ENCODE results near the gene CLSTN2.

Gene CLSTN2

DNA sequence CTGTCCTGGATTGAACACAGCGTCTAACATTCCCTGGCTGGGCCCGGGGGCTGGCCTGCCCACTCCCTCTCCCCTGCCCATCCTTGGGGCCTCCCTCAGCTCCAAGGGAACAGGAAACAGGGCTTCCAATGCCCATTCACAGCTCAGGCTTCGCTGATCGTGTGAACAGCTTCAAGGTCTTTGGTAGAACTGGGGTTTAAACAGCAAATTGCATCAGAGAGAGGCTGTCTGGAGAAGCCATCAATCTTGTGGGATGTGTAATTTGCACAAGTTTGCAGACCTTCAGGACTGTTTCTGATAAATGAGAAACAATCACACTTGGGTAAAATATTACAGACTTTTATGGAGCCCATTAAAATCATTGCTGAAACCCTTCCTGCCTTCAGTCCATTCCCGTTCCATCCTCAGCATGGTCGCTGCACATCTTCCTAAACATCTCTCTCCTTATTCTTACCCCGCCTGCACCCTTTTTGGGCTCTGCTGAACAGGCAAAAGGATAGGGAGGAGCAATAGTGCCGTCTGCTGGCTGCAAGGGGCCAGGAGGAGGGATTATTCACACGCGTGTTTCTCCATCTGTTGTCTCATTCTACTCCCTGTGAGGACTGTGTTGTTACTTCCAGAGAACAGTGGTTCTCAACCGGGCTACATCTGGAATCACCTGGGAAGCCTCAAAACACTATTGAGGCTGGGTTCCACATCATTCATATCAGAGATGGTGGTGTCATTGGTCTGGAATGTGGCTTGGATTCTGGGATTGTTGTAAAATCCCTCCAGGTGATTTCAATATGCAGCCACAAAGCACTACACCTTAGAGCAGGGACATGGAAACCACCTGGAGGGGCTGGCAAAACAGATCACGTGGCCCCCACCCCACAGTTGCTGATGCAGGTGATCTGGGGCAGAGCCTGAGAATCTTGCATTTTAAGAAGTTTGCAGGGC, 116.3 kb downstream of the CLSTN2 start:
- no peak for DNase-seq (ENCODE audit: low read depth in 3 of 3, low spot score in 1 of 3)

DNA sequence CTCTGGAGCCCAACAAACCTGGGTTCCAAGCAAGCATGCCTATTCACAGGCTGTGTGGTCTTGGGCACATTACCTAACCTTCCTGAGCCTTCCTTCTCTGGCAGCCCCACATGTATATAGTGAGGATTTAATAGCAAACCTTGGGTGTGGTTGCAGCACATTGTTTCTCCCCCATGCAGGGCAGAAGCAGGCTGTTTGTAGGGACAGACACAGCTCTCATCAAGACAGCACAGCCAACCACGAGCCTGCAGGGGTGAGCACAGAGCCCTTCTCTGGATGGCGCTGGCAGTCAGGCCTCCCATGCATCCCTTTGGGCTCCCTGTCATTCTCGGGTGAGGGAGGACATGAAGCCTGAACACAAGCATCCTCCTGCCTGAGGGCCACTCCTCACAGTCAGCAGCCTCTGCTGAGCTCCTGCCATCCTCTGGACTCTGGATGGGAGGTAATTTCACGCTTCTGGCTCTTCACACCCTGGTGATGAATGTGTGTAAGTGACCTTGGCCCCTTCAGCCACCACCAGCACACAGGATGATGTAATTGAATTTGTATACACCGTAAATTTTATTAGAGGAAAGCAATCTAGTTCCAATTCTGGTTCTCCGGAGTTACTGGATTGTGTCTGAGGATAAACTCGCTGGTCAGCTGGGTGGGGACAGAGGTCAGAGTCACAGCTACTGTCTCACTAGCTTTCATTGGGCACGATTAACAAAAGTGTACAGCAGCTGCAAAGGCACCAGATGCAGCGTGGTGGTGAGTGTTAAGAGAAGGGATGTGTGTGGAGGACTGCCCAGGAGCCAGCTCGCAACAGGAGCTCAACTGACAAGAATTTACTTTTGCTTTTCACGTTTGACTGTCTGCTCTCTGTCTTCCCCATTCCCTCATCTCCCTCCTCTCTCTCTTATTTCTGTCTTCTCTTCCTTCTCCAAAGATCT, 118.1 kb downstream of the CLSTN2 start:
- DNase-seq (ENCODE audit: low read depth in 3 of 3, low spot score in 1 of 3): no peak

DNA sequence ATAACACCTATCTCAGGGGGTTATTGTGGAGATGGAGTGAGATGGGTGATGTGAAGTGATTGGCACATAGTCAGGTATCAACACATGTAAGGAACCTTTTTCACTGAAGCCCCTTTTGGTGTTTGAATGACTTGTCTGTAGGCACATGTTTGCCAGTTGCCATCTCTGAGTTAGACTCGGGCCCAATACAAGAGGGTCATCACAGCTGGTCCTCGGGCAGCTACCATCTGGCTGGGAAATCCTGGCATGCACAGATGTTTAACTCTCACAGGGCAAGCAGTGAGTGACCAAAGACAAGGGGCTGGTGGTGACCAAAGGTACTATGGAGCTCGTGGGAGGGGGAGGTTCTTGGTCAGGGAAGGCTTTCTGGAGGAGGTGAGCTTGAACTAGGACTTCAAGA, 118.8 kb downstream of the CLSTN2 start:
- no peak for DNase-seq (ENCODE audit: low read depth in 3 of 3, low spot score in 1 of 3)

DNA sequence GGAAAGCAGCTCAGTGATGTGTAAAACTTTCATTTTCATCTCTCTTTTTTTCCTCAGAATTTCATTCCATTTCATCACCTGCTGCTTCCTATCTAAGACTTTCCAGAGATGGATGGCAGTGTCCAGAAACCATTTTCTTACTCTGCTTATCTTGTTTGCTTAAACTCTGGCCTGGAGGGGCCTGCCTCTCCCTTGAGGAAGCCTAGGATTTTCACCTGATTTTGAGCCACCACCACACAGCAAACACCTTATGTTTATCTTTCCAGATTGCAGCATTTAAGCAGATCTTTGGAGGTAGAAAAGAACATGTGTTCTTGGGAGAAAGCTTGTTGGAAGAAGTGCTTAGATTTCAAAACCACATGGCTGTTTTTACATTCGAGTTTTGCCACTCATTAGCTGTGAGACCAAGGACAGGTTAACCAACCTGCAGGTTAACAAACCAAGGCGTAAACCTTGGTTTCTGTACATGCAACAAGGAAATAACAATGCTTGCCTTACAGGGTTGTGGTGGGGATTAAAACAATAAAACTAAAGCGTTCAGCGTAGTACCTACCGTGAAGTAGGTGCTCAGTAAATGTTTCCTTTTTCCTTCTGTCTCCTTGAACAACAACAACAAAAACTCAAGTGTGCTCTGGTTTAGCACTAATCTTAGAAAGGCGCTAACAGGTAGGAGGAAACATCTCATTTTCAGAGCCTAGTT, 120.3 kb downstream of the CLSTN2 start:
- no peak for DNase-seq (ENCODE audit: low read depth in 3 of 3, low spot score in 1 of 3)

DNA sequence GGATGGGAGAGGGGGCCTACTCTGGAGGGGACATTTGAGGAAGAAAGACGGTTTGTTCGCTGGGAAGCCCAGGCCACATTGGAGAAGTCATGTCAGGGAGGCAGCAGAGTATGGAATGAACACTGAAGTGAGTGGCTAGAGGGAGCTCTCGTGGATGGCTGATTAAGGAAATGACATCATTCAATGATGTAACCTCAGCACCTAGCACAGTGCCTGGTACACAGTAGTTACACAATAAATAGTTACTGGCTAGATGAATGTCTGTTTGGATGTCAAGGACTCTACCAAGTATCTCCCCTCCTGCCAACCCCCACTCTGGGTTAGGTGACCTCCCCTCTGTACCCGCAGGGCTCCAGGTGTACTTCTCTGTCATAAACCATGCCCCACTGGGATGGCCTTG, 121.1 kb downstream of the CLSTN2 start:
- no peak for DNase-seq (ENCODE audit: low read depth in 3 of 3, low spot score in 1 of 3)

DNA sequence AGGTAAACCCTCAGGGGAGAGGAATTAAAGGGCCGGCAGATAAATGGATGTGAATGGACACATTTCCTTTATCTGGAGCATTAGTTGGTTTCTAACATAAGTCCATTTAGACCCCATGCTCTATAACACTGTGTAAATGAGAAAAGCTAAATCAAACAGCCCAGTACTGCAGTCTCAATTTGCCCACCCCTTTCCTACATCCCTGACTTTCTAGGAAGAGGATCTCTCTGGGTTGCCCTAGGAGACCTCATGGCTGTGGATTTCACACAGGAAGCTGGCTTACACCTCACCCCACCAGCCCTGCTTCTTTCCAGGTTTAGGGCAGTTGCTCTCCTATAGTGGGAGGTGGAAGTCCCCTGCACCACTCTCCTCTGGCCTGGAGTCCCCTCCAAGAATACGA, 126.2 kb downstream of the CLSTN2 start:
- DNase-seq (ENCODE audit: low read depth in 3 of 3, low spot score in 1 of 3): no peak

DNA sequence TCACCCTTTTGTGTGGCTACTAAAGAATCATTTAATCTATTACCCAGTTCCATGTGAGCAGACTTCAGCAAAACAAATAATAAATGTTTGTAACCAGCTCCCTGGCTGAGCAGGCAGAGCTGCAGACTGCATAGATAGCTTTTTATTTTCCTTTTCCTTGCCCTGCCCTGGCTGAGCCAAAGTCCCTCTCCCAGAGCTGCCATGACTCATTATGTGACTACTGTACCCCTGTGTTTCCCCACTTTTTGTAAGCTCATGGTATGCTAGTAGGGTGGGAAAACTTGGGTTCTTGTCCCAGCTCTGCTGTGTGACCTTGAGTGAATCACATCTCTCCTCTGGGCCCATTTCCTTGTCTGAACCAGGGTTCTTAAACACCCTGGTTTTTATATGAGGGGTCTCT, 127.5 kb downstream of the CLSTN2 start:
- no peak for DNase-seq (ENCODE audit: low read depth in 3 of 3, low spot score in 1 of 3)

DNA sequence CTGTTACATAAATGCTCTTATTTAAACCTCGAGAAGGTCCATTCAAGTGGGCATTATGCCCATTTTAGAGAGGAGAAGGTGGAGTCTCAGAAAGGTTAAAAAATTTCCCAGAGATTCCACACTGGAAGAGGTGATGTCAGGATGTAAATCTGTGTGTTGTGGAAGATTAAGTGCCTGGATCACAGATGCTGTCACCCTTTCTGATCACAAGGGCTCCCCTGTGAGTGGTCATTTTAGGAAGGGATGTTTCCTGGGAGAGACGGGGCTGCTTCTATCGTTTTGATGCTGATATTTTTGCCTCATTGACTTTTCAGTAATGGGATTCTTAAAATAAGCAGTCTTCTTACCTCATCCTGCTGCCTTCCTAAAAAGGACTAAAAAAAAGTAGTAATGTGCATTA, 132.5 kb downstream of the CLSTN2 start:
- DNase-seq (ENCODE audit: low read depth in 3 of 3, low spot score in 1 of 3): no peak

DNA sequence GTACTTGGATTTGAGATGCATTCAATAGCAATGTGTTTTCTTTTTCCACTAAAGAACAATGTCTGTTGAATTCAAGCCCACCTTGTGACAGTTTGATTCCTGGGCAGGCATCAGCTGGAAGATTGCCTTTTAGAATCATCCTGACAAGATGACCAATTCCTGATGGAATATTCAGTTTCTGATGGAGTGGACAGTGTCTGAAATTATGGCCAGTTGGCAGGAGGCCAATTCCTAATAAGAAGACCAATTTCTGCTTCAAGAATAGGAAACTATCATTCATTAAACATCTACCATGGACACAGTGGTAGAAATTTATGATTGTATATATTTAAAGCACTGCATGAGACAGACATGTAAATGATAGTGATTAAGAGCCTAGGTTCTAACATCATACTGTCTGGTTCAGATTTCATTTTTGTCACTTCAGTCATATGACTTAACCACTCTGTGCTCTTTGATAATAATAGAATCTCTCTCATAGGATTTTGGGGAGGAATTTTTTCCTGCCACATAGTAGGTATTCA, 133.6 kb downstream of the CLSTN2 start:
- no peak for DNase-seq (ENCODE audit: low read depth in 3 of 3, low spot score in 1 of 3)

DNA sequence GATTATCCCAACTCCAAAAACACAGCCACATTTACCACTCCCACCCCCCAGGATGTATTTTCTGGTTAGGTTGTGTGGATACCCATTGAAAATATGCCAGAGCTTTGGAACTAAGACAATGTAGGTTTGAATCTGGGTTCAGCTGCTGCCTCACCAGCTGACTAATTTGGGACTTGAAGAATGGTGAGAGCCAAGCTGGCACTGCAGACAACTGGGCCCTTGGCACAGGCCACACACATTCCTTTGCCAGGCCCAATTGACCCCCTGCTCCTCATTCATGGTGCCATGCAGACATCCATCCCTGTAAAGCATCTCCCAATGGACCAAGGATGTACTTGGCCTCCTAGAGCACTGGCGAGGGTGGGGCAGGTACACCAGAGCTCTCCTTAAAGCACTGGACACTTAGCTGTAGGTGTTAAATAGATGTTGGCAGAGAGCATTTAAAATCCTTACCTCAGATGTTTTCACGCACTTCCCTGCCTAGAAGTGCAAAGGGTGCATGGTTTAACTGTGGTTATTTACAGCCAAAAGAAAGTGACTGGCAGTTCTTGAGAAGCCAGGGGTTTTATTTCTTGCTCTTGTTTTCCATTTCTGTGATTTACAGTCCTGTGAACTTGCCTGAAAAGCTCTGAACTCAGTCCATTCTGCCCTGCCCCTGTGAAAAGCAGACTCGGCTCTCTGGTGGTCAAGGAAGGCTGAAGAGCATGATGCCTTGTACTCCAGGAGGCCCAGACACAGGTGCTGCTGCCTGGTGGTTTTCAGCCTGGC, 138.5 kb downstream of the CLSTN2 start:
- DNase-seq (ENCODE audit: low read depth in 3 of 3, low spot score in 1 of 3): no peak

DNA sequence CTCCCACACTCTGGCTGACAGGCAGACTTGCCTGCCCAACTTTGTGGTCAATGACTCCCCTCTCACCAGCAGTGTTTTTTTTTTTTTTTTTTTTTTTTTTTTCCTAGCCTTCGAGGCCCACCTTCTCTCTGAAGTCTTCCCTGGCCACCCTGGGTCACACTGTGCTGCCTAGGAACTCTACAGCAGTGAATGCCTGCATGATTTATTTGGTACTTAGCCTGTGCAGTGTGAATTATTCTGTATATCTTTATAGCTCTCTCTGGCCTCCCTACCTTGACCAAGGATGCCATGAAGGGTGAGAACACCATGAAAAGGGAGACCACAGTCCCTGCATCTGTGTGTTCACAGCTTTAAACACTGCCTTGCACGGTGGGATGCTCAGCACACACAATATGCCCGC, 141.6 kb downstream of the CLSTN2 start:
- DNase-seq (ENCODE audit: low read depth in 3 of 3, low spot score in 1 of 3): no peak

DNA sequence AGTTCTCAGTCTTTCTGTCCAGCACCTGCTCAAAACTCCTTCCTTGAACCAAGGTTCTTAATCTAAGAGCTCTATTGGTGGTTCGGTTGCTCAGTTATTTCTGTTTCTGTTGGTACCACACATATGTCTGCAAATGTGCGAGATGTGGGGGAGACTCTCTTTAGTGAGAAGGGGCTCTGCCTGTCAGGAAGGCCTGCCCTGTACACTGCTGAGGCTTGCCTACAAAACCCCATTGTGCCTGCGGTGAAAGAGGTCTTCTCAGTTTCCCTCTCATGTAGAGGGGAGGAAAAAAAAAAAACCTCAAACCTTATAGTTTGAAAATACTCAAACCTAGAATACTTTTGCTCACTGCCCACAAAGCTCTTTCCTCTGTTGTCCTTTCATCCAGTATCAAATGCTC, 142.4 kb downstream of the CLSTN2 start:
- DNase-seq (ENCODE audit: low read depth in 3 of 3, low spot score in 1 of 3): no peak

DNA sequence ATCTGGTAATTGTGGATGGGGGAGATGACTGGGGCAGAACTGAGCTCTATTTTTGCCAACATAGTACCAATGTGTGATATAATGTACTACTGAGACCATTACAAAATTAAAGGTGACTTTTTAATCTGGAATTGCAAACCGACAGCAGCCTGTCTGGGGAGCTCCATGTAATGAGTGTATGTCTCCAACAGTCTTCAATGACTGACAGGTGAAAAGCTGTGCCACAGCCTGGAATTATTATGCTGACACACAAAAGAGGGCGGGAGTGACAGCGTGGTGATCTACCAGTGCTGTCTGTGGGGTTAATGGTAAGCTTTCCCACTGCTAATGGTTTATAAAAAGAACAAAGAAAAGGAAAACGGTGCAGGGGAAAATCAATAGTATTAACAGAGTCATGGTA, 143.4 kb downstream of the CLSTN2 start:
- DNase-seq (ENCODE audit: low read depth in 3 of 3, low spot score in 1 of 3): no peak

DNA sequence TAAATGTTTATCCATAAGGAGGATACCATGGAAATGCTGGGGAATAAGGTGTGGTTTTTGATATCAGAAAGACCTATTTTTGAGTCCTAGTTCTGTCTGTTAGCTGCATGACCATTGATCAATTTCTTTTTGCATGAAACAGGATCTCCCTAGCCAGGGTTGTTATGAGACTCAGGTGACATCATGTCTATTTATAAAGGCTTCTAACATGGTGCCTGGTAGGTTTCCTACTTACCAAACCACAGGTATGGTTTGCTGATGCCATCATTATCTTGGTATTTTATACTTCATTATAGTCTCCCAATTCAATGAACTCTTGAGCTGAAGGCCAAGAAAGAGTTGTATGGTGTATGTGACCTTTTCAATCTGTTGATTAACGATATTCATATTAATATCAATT, 144.0 kb downstream of the CLSTN2 start:
- DNase-seq (ENCODE audit: low read depth in 3 of 3, low spot score in 1 of 3): no peak

DNA sequence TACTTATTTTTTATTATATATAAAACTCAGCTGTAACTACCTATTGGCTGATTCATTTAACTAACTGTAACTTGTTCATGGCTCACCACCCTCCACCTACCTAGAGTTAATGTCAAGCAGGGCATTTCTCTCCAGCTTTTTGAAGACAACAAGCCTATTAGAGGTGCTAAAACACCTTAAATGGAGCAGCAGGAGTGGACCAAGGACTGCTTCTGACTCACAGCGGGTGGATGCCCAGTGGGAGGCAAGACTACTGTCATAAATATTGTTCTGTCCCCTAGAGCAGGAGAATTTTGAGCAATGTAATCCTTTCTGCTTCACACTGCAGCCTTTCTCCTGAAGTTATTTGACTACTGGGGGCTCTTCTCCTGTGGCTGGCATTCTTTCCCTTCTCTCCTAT, 146.9 kb downstream of the CLSTN2 start:
- DNase-seq (ENCODE audit: low read depth in 3 of 3, low spot score in 1 of 3): no peak

DNA sequence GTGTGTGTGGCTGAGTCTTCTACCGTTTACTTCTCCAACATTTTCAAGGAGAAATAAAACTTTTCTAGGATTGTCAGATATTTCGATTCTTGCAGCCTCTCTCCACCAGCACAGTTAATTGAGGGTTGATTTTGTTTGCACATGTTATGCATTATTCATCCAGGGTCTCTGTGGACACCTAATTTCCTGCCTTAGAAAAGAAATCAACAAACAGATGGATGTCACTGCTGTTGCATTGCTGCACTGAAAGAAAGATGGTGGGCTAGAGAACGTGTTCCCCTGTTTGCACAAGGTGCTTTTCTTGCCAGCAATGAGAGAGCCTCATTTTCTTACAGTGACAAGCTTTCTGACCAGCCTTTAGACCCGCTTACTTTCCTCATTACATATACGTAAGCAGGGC, 150.0 kb downstream of the CLSTN2 start:
- DNase-seq (ENCODE audit: low read depth in 3 of 3, low spot score in 1 of 3): no peak

DNA sequence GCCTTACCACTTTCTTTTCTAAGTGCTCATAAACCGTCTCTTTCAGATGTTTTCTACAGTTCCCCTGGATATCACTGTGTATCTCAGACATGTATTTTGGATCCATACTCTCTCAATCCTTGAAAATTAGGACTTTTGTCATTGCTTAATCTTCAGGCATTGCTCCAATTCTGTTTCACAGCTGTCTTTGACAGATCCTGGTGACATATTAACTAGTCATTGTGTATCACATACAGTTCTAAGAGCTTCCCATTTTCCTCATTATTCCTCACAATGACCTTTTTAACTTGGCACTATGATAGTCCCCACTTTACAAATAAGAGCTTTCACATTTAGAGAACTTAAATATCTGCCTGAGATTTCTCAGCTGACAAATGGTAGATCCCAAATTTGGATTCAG, 151.7 kb downstream of the CLSTN2 start:
- no peak for DNase-seq (ENCODE audit: low read depth in 3 of 3, low spot score in 1 of 3)

DNA sequence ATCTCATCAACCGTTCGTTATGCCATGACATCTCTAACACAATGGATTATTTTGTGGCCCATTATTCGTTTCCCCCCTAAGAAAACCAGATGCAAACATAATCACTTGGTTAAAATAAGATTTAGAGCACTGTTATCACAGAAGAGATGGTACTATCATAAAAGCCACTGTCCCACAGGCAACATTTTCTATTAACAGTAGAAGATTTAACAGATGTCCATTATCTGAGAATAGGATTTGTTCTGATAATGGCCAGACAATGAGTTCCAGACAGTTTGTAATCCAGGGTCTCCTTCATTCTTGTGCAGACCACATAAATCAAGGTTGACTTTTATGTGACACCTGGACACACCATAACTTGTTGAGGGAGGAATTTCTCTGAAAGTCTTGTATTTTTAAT, 153.1 kb downstream of the CLSTN2 start:
- DNase-seq (ENCODE audit: low read depth in 3 of 3, low spot score in 1 of 3): no peak

DNA sequence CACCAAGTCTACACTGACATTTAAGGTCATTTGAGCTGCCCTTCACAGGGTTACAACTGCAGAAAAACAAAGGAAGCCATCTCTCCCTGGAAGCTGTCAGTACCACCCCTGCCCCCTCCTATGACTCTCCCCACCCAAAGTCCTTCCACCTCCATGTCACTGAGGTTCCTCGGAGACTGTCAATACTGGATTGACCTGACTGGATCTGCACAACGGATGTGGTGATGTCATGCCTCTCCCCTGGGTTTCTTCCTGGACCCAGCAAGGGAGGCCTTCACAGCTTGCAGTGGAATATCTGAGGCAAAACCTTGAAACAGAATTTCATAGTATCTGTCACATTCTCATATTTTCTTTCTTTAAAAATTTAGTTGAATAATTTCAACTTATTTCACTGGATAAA, 153.5 kb downstream of the CLSTN2 start:
- DNase-seq (ENCODE audit: low read depth in 3 of 3, low spot score in 1 of 3): no peak

DNA sequence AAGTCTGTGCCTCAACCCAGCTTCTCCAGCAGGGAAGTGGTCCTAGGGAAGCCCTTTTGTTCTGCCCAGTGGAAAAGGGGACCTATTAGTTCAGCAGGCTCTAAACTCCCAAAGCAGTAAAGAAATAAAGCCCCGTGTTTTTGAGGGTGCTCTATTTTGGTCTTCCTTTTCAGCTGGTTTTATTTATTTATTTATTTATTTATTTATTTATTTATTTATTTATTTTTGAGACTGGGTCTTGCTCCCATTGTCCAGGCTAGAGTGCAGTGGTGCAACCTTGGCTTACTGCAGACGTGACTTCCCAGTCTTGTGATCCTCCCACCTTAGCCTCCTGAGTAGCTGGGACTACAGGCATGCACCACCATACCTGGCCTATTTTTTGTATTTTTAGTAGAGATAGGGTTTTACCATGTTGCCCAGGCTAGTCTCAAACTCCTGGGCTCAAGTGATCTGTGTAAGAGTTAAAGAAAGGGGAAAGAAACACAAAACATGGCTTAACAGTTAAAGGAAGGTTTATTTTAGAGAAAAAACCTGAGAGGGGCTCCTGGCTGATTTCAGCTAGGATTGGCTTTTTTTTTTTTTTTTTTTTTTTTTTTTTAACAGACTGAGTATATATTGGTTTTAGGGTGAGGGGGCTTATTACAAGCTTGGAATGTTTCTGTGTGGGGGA, 154.6 kb downstream of the CLSTN2 start:
- no peak for DNase-seq (ENCODE audit: low read depth in 3 of 3, low spot score in 1 of 3)

Measured in stimulated activated CD4-positive, alpha-beta T cell treated with anti-CD3 and anti-CD28 coated beads, TNF-alpha, amount 100 ng/mL, for 1 hour (primary cell).